Progenitor cell of endocrine pancreas (in vitro differentiated cells): ENCODE measurements around the gene RASAL2. TPM values are rescaled to one million over a fixed set of nuclear protein-coding genes. Genes with fewer than 3 reads are reported as not detected.

ENCODE experiments used
- DNase-seq: peaks from one replicate; pipeline ENCODE4 v3.0.0; 2021; ENCODE audit warnings: low spot score; ENCODE audit not compliant: unreplicated experiment
- H3K27ac Mint-ChIP-seq: 2 replicates; pipeline ENCODE4 v1.8.0; 2021; ENCODE audit warnings: mild to moderate bottlenecking, moderate library complexity, mixed read lengths
- H3K27me3 Mint-ChIP-seq: 2 replicates; pipeline ENCODE4 v1.8.0; 2021; ENCODE audit warnings: mixed read lengths
- H3K36me3 Mint-ChIP-seq: 2 replicates; pipeline ENCODE4 v1.8.0; 2022; ENCODE audit warnings: mixed read lengths; ENCODE audit not compliant: insufficient read depth
- H3K4me1 Mint-ChIP-seq: 2 replicates; pipeline ENCODE4 v1.8.0; 2021; ENCODE audit warnings: low read depth, mixed read lengths
- H3K4me3 Mint-ChIP-seq: 2 replicates; pipeline ENCODE4 v1.8.0; 2021; ENCODE audit warnings: low read depth, mild to moderate bottlenecking, moderate library complexity, mixed read lengths
- H3K9me3 Mint-ChIP-seq: 2 replicates; pipeline ENCODE4 v1.8.0; 2021; ENCODE audit warnings: low read depth, mixed read lengths
- CTCF ChIP-seq: fragments of 200-600 bp; sonication (generic); IDR thresholded peaks from one replicate; pipeline ENCODE4 v1.5.0; 2021; ENCODE audit warnings: antibody characterized with exemption, mild to moderate bottlenecking; ENCODE audit not compliant: unreplicated experiment
- total RNA-seq: library from RNA; stranded (reverse); gene quantifications from 2 replicates; pipeline ENCODE4 v1.2.1, GENCODE V29; 2021

RASAL2 gene
- total RNA-seq, 1 donor from 2014 or later: 28.5 TPM

GRCh38 chr1:178155481-178156255 is 61.8 kb downstream of the RASAL2 start:
- TF ChIP-seq CTCF: no peak
- Mint-ChIP-seq H3K9me3 (no peaks in the 10 kb centered on the region), H3K4me3 (no peak overlapping the region), H3K27me3 (no peaks in the 10 kb centered on the region), H3K4me1 (peaks cover 6% of the 10 kb centered on the region), H3K36me3 (no peaks in the 10 kb centered on the region), H3K27ac (peak overlapping the region; percentile 38)
- DNase-seq: no peak

GRCh38 chr1:178160736-178161475 is 67.0 kb downstream of the RASAL2 start:
- no peak for DNase-seq
- Mint-ChIP-seq H3K36me3 (no peaks in the 10 kb centered on the region), H3K4me3 (no peak overlapping the region), H3K4me1 (peaks cover under 1% of the 10 kb centered on the region), H3K27me3 (no peaks in the 10 kb centered on the region), H3K27ac (no peak overlapping the region), H3K9me3 (no peaks in the 10 kb centered on the region)
- TF ChIP-seq CTCF: no peak

GRCh38 chr1:178161516-178161915 is 67.6 kb downstream of the RASAL2 start:
- H3K4me1 Mint-ChIP-seq: peaks cover 2% of the 10 kb centered on the region
- H3K27ac Mint-ChIP-seq: no peak overlapping the region
- no peaks in the 10 kb centered on the region for H3K36me3 Mint-ChIP-seq
- DNase-seq: no peak
- H3K9me3 Mint-ChIP-seq: no peaks in the 10 kb centered on the region
- TF ChIP-seq CTCF: no peak
- no peak overlapping the region for H3K4me3 Mint-ChIP-seq
- no peaks in the 10 kb centered on the region for H3K27me3 Mint-ChIP-seq

GRCh38 chr1:178165196-178165595 is 71.3 kb downstream of the RASAL2 start:
- no peak overlapping the region for H3K4me3 Mint-ChIP-seq
- no peaks in the 10 kb centered on the region for H3K9me3 Mint-ChIP-seq
- H3K4me1 Mint-ChIP-seq: peaks cover 10% of the 10 kb centered on the region
- no peak for TF ChIP-seq CTCF
- no peaks in the 10 kb centered on the region for H3K36me3 Mint-ChIP-seq
- no peak for DNase-seq
- no peak overlapping the region for H3K27ac Mint-ChIP-seq
- no peaks in the 10 kb centered on the region for H3K27me3 Mint-ChIP-seq

GRCh38 chr1:178166429-178167024 is 72.6 kb downstream of the RASAL2 start:
- H3K36me3 Mint-ChIP-seq: no peaks in the 10 kb centered on the region
- peaks cover 10% of the 10 kb centered on the region for H3K4me1 Mint-ChIP-seq
- H3K27ac Mint-ChIP-seq: no peak overlapping the region
- no peak for TF ChIP-seq CTCF
- DNase-seq: no peak
- H3K27me3 Mint-ChIP-seq: no peaks in the 10 kb centered on the region
- no peaks in the 10 kb centered on the region for H3K9me3 Mint-ChIP-seq
- H3K4me3 Mint-ChIP-seq: no peak overlapping the region
